ENCODE measurements around the gene PGM1. TPM values are rescaled to one million over a fixed set of nuclear protein-coding genes. Genes with fewer than 3 reads are reported as not detected.
"Not testable (repeated sequence)": the region's sequence is repeated elsewhere in the genome, so short reads cannot be mapped to it uniquely, and the experiment has no call there.

The PGM1 gene
- total RNA-seq, 3 donors from 2014 or later (not counting 1 experiment from before 2014, with no cell fraction given), result 23.5 to 31.4 (median 23.7) TPM

DNA sequence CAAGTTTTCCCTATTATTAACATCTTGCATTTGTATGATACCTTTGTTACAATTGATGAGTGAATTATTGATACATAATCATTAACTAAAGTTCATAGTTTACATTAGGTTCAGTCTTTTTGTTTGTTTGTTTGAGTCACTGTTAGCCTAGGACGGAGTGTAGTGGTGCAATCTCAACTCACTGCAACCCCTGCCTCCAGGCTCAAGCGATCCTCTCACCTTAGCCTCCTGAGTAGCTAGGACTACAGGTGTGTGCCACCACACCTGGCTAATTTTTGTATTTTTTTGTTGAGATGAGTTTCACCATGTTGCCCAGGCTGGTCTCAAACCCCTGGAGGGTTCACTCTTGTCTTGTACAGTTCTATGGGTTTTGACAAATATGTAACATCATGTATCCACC is 33.9 kb upstream of the PGM1 start:
- Histone ChIP-seq H3K4me3 (ENCODE audit: low read length) (no peak overlapping the region), H3K4me1 (ENCODE audit: control insufficient read depth, insufficient read depth, low read length) (no peaks in the 10 kb centered on the region), H3K27ac (ENCODE audit: low read length) (no peak overlapping the region), H3K27me3 (ENCODE audit: control insufficient read depth, insufficient read depth, low read length) (no peaks in the 10 kb centered on the region), H3K36me3 (ENCODE audit: control insufficient read depth, insufficient read depth, low read length) (no peaks in the 10 kb centered on the region), H3K9me3 (ENCODE audit: control insufficient read depth, insufficient read depth, low read length) (no peaks in the 10 kb centered on the region)
- DNase-seq (no peak), ATAC-seq (no peak)
- intact Hi-C loops (cut with micrococcal nuclease), result no loop called here
- Mint-ChIP-seq H3K9me3 (no peaks in the 10 kb centered on the region), H3K27me3 (ENCODE audit: low read depth in 2 of 2) (no peaks in the 10 kb centered on the region), H3K4me3 (no peak overlapping the region), H3K27ac (no peak overlapping the region), H3K4me1 (no peaks in the 10 kb centered on the region), H3K36me3 (no peaks in the 10 kb centered on the region)
- WGBS (ENCODE audit: insufficient coverage), result 100% methylated on average over 2 of the region's 2 CpGs
- TF ChIP-seq, protein P1, sequence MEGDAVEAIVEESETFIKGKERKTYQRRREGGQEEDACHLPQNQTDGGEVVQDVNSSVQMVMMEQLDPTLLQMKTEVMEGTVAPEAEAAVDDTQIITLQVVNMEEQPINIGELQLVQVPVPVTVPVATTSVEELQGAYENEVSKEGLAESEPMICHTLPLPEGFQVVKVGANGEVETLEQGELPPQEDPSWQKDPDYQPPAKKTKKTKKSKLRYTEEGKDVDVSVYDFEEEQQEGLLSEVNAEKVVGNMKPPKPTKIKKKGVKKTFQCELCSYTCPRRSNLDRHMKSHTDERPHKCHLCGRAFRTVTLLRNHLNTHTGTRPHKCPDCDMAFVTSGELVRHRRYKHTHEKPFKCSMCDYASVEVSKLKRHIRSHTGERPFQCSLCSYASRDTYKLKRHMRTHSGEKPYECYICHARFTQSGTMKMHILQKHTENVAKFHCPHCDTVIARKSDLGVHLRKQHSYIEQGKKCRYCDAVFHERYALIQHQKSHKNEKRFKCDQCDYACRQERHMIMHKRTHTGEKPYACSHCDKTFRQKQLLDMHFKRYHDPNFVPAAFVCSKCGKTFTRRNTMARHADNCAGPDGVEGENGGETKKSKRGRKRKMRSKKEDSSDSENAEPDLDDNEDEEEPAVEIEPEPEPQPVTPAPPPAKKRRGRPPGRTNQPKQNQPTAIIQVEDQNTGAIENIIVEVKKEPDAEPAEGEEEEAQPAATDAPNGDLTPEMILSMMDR (IDR thresholded peaks at IDR 0.05), result no peak

DNA sequence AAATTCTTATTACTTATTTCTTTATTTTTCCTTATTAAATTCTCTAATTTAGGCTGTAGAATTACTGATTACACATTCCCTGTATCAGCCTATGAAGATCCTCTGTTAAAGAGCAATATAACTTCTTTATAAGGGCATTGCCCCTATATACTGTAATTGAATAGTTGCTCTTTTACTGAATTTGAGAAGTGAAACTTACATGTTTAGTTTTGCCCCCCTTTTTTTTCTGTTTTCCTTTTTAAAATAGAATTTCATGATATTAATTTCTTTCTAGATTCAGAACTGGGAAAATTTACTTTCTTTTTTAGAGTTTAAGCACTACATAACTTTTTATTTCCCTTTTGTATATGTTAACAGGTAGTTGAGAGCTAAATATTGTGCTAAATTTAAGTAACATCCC is 29.5 kb upstream of the PGM1 start:
- Mint-ChIP-seq H3K9me3 (no peaks in the 10 kb centered on the region), H3K4me3 (no peak overlapping the region), H3K27me3 (ENCODE audit: low read depth in 2 of 2) (no peaks in the 10 kb centered on the region), H3K27ac (no peak overlapping the region), H3K36me3 (no peaks in the 10 kb centered on the region), H3K4me1 (no peaks in the 10 kb centered on the region)
- Histone ChIP-seq H3K27ac (ENCODE audit: low read length) (no peak overlapping the region), H3K4me3 (ENCODE audit: low read length) (no peak overlapping the region), H3K9me3 (ENCODE audit: control insufficient read depth, insufficient read depth, low read length) (no peaks in the 10 kb centered on the region), H3K4me1 (ENCODE audit: control insufficient read depth, insufficient read depth, low read length) (no peaks in the 10 kb centered on the region), H3K27me3 (ENCODE audit: control insufficient read depth, insufficient read depth, low read length) (no peaks in the 10 kb centered on the region), H3K36me3 (ENCODE audit: control insufficient read depth, insufficient read depth, low read length) (no peaks in the 10 kb centered on the region)
- intact Hi-C loops (cut with micrococcal nuclease), result no loop called here
- TF ChIP-seq, protein P1 (IDR thresholded peaks at IDR 0.05), result no peak
- ATAC-seq, result no peak
- no peak for DNase-seq

DNA sequence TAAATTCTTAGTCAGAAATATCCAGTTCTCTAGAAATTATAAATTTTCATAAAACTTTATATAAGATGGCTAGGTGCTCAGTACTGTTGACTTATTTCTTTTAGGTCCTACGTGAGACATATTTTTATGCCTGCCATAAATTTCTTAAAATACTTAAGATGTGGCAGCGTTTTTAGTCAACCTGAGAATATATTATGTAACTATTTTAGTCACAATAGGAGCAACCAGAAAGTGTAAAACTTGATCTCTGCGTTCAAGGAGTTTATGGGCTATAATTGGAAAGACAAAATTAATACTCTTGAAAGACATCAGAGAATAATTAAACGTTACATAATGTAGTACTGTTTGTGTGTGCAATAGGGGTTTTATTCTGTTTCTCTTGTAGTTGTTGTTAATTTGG is 24.1 kb upstream of the PGM1 start:
- Mint-ChIP-seq H3K36me3 (no peaks in the 10 kb centered on the region), H3K9me3 (no peaks in the 10 kb centered on the region), H3K4me1 (no peaks in the 10 kb centered on the region), H3K27ac (no peak overlapping the region), H3K4me3 (no peak overlapping the region), H3K27me3 (ENCODE audit: low read depth in 2 of 2) (no peaks in the 10 kb centered on the region)
- DNase-seq (no peak), ATAC-seq (no peak)
- H3K27me3 ChIP-seq (ENCODE audit: control insufficient read depth, insufficient read depth, low read length), result no peaks in the 10 kb centered on the region
- H3K4me3 ChIP-seq (ENCODE audit: low read length), result no peak overlapping the region
- no peaks in the 10 kb centered on the region for H3K36me3 ChIP-seq (ENCODE audit: control insufficient read depth, insufficient read depth, low read length)
- 88% methylated on average over 2 of the region's 4 CpGs for WGBS (ENCODE audit: insufficient coverage)
- intact Hi-C loops (cut with micrococcal nuclease), result no loop called here
- H3K4me1 ChIP-seq (ENCODE audit: control insufficient read depth, insufficient read depth, low read length), result no peaks in the 10 kb centered on the region
- H3K27ac ChIP-seq (ENCODE audit: low read length), result no peak overlapping the region
- H3K9me3 ChIP-seq (ENCODE audit: control insufficient read depth, insufficient read depth, low read length), result no peaks in the 10 kb centered on the region
- TF ChIP-seq, protein P1 (IDR thresholded peaks at IDR 0.05), result no peak

DNA sequence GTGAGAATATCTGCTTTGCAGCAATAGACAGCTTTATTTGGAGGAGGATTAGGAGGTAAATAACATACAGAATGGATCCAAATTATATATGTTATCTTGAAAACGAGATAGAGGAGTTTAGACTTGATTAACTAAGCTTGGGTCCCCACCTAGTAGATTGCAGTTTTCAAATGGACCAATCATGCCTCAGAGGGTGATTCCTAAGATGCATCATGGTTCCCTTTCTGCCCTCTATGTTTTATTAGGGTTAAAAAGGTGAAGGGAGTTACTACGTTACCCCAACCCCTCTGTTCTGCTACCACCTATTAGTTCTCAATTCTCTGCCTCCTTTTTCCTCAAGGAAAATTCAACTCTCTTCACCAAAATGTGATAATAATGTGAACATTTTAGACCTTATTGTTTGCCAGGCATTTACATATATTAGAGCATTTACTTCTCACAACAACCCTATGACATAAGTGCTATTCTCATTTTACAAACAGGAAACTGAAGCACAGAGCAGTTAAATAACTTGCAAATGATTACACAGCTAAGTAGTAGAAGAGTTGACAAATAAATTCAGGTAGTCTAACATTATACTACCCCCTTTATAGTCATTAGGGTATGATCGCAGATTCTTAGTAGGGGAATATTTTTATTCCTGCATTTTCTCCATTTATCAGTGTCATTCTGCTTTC is 23.4 kb upstream of the PGM1 start:
- Mint-ChIP-seq H3K9me3 (no peaks in the 10 kb centered on the region), H3K4me3 (no peak overlapping the region), H3K27me3 (ENCODE audit: low read depth in 2 of 2) (no peaks in the 10 kb centered on the region), H3K36me3 (no peaks in the 10 kb centered on the region), H3K27ac (no peak overlapping the region), H3K4me1 (no peaks in the 10 kb centered on the region)
- ATAC-seq, result no peak
- no peaks in the 10 kb centered on the region for H3K27me3 ChIP-seq (ENCODE audit: control insufficient read depth, insufficient read depth, low read length)
- H3K4me3 ChIP-seq (ENCODE audit: low read length), result no peak overlapping the region
- H3K4me1 ChIP-seq (ENCODE audit: control insufficient read depth, insufficient read depth, low read length), result no peaks in the 10 kb centered on the region
- WGBS (ENCODE audit: insufficient coverage), result 91% methylated on average over 1 of the region's 3 CpGs
- TF ChIP-seq, protein P1 (IDR thresholded peaks at IDR 0.05), result no peak
- no peaks in the 10 kb centered on the region for H3K9me3 ChIP-seq (ENCODE audit: control insufficient read depth, insufficient read depth, low read length)
- no peak for DNase-seq
- H3K36me3 ChIP-seq (ENCODE audit: control insufficient read depth, insufficient read depth, low read length), result no peaks in the 10 kb centered on the region
- H3K27ac ChIP-seq (ENCODE audit: low read length), result no peak overlapping the region
- intact Hi-C loops (cut with micrococcal nuclease), result no loop called here

DNA sequence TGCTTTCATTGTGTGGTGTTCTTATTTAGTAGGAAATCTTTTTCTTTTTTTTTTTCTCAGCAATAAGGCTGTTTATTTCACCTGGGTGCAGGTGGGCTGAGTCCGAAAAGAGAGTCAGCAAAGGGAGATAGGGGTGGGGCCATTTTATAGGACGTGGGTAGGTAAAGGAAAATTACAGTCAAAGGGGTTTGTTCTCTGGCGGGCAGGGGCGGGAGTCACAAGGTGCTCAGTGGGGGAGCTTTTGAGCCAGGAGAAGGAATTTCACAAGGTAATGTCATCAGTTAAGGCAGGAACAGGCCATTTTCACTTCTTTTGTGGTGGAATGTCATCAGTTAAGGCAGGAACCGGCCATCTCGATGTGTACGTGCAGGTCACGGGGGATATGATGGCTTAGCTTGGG is 20.5 kb upstream of the PGM1 start:
- intact Hi-C loops (cut with micrococcal nuclease); H3K4me1 Mint-ChIP-seq: not testable (repeated sequence)

More for the DNA sequence above, 20.5 kb upstream of the PGM1 start:
- H3K27ac Mint-ChIP-seq; DNase-seq; H3K27ac ChIP-seq (ENCODE audit: low read length); H3K9me3 Mint-ChIP-seq; ATAC-seq; H3K27me3 ChIP-seq (ENCODE audit: control insufficient read depth, insufficient read depth, low read length); H3K4me1 ChIP-seq (ENCODE audit: control insufficient read depth, insufficient read depth, low read length); H3K36me3 Mint-ChIP-seq; H3K36me3 ChIP-seq (ENCODE audit: control insufficient read depth, insufficient read depth, low read length); H3K4me3 Mint-ChIP-seq; H3K9me3 ChIP-seq (ENCODE audit: control insufficient read depth, insufficient read depth, low read length); H3K27me3 Mint-ChIP-seq (ENCODE audit: low read depth in 2 of 2); H3K4me3 ChIP-seq (ENCODE audit: low read length): not testable (repeated sequence)
- 92% methylated on average over 7 of the region's 8 CpGs for WGBS (ENCODE audit: insufficient coverage)
